ENCODE data around the gene PFKP.
A peak's percentile ranks its signal among the peaks of the same experiment; 100 is the strongest.

The PFKP gene

DNA sequence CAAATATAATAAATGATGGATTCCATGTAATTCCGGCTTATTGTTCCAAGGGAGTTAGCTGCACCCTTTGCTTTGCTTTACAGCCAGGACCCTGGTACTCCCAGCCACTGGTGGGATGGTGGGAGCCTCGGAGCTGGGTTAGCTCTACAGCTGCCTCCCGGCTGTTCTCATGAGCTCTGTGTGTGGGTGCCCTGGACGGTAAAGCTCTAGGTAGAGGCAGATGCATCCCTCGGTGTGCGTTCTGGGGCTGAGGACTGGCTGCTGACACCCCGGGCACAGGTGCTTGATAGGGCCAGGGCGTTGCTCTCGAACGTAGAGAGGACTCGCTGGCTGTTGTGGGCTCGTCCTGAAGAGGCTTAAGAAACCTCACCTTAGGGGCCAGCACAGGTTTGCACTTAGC, 50.1 kb downstream of the PFKP start:
- no peak for DNase-seq

GRCh38 chr10:3118641-3119091, 51.3 kb downstream of the PFKP start:
- DNase-seq = no peak

DNA sequence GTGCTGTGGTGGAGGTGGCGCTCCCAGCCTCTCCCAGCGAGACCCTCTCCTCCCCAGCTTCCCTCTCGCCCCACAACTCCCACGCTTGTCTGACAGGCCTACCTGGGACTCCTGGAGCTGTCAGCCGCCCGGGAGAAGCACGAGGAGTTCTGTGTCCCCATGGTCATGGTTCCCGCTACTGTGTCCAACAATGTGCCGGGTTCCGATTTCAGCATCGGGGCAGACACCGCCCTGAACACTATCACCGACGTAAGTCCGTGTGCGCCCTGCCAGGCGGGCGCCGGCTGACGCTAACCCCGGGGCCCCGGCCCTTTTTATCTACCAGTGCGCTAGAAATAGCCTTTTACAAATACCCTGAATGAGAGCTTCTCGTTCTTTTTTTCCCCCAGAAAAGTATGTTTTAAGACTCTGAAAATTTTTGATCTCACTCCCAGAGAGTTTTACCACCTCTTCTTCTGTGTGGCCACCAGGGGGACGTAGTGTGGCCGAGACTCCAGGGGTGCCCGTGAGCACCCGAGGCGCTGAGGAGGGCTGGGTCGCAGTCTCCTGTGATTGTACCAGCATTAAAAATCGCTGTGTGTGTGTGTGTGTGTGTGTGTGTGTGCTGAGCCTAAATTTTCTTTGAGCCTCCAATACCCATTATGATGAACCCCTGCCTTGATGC, 52.6 kb downstream of the PFKP start:
- peak in 1 of 5 experiments; percentile 39 for DNase-seq

DNA sequence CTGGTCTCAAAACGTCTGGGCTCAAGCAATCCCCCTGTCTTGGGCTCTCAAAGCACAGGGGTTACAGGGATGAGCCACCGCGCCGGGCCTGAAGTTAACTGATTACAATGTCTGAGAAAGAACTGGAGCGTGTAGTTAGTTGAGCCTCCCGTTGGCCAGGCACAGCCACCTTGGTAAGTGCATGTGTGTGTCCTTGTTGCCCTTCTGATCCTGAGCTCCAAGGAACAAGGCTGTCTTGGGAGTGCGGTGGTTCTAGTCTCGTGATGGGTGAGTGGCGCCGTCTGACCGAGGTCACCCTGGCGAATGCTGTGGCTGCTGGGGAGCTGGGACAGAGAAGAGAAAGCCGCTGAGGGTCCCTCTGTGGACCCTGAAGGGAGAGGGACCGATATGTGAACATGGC, 54.7 kb downstream of the PFKP start:
- DNase-seq = no peak

GRCh38 chr10:3122486-3123205, 55.3 kb downstream of the PFKP start:
- no peak for DNase-seq

DNA sequence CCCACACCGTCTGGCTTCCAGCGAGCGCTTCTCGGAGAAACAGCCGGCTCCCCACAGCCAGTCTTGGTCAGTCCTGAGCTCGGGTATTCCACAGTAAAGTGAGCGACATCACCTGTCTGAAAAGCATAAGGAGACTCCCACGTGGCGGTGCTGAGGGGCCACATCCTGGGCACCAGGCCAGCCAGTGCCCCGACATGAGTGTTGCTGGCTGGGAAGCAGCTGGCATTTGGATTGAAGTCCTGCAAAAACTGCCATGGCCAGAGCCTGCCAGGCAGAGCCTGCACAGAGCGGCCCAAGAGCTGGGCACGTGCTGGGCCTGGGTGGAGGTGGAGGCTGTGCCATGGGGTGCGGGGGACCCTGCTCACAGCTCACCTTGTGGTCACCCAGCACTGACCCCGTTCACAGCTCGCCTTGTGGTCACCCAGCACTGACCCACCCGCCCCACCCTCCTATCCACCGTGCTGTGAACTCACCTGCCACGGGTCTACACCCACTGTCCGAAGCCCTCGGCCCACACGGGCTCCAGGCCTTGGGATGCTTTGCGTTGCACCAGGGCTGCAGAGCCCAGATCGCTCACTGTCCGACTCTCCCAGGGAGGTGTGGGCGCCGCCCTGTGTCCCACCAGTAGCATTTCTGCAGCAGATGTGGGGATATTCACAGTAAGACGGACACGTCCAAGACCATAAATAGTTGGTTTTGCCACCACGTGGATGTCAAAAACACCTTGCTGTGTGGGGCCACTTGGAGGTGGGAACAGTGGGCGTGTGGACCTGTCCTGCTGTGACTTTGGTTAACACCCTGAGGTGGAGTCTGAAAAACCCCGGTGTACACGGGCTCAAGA, 56.4 kb downstream of the PFKP start:
- no peak for DNase-seq

DNA sequence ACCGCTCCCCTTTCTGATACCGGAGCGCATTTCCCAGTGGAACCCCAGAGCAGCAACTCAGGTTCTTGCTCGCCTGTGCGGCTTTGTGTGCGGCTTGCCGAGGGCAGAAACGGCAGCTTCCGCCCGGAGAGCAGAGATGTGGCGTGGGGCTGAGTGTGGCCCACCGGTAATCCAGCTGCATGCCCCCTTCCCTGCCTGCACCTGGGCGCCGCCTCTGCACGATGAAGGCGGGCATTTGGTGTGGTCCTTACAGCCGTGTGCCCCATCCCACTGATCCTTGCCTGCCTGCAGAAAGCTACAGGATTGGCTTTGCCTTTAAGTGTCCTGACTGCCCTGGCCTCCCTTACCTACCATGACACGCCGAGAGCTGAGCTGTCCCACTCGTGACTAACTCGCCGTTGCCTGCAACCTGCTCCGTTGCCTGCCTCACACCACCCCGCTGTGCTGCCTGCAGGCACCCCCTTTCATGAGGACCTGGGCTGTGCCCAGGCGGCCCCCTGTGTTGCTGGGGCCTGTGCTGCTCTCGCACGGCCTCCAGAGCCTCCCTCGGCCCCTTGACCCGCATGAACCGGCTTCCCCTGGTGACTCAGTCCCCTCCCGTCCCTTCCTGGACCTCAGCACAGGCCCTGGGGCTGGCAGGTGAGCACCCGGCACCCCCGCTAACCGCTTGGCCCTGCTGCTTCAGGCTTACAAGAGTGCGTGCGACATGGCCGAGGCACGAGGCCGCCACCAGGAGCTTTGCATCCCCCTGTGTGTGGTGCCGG, 57.2 kb downstream of the PFKP start:
- DNase-seq = no peak

DNA sequence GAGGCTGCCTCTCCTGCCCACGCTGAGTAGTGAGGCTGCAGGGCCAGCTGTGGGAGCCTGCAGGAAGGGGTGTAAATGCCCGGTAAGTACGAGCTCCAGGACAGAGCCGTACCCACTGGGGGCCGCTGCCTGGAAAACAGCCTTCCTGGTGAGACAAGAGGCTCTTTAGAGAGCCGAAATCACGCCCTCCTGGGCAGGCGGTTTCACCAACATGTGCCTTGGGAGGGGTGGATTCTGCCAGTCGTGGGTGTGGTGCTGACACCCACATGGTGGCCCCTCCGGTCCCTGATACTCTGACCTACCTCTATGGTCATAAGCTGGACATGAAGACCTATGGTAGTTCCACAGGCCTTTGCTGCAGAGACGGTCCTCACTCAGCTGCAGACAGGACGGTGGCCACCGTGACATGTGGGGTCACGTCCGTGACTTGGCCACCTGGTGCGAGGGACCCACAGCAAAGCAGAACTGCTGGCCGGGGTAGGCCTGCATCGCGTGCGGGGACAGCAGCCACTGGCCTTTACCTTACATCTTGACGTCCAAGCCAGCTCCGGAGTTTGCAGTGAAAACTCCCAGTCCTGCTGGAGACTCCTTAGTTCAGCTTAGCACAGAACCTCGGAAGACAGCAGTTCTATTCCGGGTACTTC, 58.3 kb downstream of the PFKP start:
- DNase-seq = no peak

DNA sequence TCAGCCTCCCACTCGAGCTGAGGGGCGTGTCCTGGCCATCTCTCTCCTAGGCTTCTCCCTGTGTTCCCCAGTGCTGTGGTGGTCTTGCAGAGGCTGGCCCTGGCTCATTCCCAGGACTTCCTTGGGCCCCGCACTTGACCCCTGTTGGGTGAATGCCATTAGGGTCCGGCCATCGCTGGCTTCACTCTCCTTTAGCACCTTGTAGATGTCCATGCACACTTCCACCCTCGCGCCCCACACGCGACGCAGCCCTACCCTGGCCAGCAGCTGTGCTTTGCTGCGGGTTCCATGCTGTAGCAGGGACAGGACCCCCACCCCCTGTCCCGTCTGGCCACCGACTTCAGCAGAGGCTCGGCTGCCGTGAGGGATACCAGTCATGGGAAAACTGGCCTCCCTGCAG, 58.9 kb downstream of the PFKP start:
- no peak for DNase-seq

DNA sequence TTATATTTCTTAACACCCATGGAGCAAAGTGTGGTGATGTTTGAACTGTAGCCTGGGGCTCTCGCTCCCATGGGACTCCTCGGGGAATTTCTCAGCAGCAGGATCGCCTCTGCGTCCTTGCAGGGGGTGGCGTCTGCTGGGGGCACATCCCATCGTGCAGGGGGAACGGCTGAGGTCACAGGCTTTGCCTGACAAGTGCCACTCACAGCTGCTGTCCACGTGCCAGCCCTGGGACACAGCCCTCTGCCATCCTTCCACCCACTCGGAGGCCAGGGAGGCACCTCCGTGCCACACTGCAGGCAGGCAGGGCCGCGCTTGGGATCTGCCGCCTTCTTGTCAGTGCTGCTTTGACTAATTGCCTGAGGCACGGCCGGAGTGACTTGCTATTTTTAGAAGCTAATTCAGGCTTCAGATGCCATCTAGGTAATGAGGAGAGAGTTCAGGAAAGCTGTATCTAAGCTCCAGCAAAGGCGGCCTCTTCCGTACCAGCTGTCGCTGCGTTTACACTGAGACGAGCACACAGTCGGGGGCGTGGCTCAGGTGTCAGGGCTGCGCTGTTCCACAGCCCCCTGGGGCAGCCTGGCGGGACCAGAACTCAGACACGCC, 59.5 kb downstream of the PFKP start:
- no peak for DNase-seq

GRCh38 chr10:3127921-3128320, 60.6 kb downstream of the PFKP start:
- no peak for DNase-seq

DNA sequence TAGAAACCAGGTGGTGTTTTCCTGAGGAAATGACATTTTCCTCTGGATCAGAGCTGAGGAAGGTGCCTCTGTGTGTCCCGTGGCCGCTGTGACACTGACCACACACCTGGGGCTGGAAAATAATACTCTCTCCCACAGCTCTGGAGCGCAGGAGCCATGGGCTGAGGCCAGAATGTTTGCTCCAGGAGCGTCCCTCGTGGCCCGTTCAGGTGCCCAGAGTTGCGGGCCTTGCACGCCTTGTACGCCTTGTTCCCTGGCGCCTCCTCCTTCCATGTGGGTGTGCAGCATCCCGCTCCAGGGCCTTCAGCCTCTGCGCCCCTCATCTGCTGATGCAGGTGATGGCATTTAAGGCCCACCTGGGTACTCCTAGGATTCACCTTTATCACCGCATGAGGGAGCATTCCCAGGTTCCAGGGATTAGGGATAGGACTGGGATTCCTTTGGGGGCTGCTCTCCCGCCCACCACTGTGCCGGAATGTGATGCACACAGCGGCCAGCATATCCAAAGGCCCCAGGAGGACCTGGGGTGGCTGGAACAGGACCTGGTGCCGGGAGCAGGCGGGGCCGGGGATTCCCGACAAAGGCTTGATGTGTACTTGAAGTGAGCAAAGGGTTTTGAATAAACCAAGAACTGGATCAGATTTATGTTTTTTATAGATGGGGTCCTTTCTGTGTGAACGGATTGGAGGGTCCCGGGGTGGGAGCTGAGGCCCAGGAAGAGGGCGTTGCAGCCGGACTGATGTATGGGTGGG, 61.2 kb downstream of the PFKP start:
- DNase-seq = no peak

GRCh38 chr10:3129581-3130340, 62.4 kb downstream of the PFKP start:
- DNase-seq = no peak

DNA sequence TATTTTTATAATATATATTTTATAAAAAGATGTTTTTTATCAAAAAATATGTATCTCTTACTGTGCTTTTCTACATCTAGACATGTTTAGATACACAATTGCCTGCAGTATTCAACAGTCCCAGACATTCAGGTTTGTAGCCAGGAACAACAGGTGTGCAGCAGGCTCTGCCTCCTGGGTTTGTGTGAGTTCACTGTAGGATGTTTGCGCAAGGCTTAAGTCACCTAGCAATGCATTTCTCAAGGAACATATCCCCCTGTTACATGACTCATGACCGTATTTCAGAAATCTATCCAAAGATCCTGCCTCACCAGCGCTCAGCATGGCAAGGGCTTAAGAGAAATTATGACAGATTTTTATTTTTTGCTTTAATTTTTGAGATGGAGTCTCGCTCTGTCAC, 63.8 kb downstream of the PFKP start:
- DNase-seq = no peak

GRCh38 chr10:3132036-3133025, 65.0 kb downstream of the PFKP start:
- no peak for DNase-seq

DNA sequence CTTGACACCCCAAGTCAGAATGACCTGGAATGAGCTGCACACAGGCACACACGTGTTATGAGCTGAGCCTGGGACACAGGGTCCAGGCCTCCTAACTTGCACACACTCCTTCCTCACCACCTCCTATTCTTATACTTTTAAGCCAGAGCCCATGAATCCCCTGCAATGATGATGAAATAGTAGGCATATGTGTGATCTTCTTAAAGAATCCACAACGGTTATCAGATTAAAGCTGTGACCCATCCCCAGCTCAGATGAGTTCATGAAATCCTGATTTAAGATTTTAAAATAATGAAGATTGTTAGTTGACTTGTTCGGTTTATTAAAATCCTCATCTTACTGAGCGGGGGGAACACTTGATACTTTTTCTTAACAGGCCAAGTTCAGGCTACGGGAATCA, 66.6 kb downstream of the PFKP start:
- no peak for DNase-seq

GRCh38 chr10:3135006-3135405, 67.7 kb downstream of the PFKP start:
- no peak for DNase-seq

- DNase-seq = no peak
These were observed 69.0 kb downstream of the PFKP start for GRCh38 chr10:3136336-3136735.

Data from T-helper 2 cell (primary cell).